NCI-H1436 (cell line): ENCODE results near the gene CDH11.

ENCODE experiments used
- DNase-seq: peaks from one replicate; lab custom pipeline; 2025; lab: John Stamatoyannopoulos, UW

The CDH11 gene

DNA sequence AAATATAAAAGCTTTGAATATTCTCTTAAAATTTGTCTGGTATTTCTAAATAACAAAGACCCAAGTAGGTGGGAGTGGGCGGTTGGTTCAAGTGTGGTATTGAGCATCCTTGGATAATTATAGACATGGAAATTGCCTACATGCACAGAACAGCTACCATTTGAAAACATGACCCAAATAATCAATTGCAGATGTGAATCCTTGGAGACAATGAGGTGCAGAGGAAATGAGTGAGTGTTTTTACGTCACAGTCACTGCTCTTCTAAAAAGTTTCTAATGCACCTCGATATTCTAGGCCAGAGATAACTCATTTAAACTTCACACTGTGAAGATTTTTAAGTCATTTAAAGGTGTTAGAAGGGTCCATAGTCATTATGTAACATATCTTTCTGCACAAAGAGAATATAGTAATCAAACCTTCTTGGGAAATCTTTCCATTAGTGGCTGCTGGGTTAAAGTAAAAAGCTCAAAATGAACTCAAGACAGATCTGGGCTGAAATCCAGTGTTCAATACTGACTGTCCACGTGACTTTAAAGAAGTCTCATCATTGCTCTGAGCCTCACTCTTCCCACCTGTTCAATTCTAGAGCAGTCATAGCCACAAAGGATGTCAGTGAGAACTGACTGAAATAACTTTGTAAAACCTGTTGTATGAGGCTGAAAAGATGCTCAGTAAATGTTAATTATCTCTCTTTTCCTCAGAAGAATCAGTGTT, 144.5 kb downstream of the CDH11 start:
- DNase-seq: no peak

DNA sequence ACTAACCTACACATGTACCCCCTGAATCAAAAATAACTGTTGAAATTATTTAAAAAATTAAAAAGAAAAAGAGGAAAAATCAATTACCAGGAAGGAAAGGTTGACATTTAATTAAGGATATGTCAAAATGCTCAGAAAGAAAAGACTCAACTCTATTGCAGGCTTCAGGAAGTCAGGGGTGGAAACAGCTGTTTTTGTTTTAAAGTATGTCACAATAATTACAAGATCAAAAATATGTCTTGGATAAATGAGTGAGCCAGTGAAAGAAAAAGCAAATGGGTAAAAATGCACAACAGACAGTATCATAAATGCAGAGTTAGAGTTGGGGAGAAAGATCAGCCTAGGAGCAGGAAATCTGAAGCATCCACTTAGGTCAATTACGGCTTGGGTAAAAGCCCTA, 146.0 kb downstream of the CDH11 start:
- no peak for DNase-seq

DNA sequence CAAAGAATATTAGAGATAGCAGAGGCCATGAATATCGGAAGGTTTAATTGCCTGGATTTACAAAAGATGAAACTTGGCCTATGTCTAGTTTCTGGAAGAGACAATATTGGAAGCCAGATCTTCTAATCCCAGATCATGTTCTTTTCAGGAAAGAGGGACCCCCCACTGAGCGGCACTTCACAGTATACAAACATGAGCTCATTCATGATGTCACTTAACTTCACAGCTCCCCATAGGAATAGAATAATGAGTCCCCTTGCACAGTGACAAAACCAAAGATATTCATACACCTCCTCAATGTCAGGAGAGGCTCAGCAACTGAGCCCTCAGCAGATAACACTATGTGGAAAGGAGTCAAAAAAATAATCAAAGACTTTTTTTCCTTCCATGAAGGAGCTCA, 147.5 kb downstream of the CDH11 start:
- DNase-seq: no peak

DNA sequence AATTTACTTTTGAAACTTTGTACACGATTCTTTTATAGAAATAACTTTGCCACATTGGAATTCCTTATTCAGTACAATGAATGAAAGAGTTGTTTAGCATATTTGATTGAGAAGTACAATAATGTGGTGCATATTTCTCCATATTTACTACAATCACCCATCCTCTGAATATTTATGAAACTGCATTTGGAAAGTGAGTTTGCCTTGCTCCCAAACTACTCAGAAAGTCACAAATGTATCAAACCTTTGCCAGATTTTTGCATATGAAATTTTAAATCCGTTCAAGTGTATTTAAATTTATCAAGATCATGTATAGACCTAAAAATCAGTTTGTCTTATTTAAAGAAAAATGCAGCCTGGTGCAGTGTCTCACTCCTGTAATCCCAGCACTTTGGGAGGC, 148.7 kb downstream of the CDH11 start:
- no peak for DNase-seq

DNA sequence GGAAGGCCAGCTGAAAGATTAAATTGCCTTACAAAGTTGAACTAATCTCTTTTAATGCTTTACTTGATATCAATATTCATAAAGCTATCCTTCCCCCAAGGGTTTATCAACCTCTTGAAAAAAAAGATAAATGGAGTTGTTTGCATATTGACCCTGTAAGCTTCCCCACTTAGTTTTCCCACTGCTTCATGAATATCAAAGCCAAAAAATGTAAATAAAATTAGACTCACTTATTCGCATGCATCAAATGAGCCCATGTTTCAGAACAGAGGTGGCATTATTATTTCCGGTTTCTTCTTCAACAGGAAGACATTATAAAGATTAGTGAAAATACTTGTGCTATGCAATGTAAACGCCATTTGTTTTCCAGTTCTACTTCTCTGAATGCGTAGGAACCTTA, 150.7 kb downstream of the CDH11 start:
- no peak for DNase-seq

DNA sequence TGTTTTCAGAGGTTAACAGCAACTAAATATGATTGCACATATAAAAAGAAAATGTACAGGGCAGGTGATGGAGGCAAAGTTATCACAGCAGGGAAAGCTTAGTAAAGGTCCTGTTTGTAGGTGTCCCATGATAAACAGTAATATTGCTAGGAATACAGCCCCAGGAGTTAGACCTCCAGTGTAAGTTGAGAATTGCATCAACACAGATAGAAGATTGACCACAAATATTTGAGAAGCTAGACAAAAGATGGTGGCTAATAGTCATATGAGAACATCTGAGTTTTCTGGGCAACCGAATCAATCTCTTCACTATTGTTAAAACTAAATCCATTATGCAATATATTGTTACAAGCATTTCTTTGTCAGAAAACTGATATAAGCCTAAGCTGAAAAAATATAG, 152.6 kb downstream of the CDH11 start:
- no peak for DNase-seq

DNA sequence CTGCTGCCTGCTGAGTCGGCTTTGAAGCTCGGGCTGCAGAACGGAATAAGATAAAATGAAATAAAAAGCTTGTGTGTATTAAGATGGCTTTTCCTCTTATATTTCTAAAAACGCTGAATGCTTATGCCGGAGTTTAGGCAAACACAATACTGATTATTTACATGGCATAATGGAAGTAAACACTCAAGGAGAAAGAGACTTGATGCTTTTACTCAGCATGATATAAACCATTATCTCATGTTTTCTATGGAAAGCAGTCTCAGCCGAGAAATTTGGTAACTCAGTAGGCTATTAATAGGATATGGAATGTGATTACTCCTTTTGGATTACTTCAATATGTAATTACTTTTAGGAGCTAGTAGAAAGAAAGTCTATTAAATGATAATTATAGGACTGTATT, 153.3 kb downstream of the CDH11 start:
- no peak for DNase-seq

DNA sequence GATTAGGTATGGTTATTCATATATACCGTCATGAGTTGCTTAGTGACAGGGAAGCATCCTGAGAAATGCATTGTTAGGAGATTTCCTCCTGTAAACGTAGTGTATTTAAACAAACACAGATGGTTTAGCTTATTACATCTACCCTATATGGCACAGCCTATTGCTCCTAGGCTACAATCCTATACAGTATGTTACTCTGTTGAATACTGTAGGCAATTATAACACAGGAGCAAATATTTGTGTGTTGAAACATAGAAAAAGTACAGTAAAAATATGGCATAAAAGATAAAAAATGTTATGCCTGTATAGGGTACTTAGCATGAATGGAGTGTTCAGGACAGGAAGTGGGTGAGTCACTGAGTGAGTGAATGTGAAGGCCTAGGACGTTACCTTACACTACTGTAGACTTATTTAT, 157.7 kb downstream of the CDH11 start:
- no peak for DNase-seq

DNA sequence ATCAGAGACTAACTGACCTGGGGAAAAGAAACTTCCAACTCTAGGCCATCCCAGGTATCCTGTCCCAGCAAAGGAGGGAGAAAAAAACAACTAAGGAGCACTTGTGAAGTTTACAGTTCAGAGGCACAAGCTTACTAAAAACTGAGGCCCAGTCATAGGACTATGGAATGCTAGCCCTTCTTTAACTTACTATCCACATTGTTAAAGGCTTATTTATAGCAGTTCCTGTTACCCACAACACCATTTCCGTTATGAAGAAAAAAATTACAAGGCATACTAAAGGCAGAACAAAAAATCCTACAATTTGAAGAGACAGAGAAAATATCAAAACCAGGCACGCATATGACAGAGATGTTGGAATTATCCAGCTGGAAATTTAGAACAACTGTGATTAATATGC, 159.1 kb downstream of the CDH11 start:
- no peak for DNase-seq

DNA sequence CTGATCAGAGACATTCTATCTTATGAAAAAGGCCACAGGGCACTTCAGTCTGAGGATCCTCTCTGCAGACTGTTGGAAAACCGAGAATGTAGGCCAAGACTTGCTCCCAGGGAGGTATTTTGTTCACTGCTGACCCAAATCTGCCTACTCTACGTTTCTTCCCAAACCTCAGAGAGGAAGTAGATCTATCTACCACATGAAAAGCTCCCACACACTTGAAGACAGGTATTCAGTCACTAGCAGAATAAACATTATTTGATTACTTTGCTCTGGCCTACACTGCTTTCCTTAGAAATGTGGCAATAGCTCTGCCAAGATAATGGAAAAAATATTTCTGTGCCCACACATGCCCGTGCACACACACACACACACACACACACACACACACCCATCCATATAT, 164.6 kb downstream of the CDH11 start:
- DNase-seq: no peak

DNA sequence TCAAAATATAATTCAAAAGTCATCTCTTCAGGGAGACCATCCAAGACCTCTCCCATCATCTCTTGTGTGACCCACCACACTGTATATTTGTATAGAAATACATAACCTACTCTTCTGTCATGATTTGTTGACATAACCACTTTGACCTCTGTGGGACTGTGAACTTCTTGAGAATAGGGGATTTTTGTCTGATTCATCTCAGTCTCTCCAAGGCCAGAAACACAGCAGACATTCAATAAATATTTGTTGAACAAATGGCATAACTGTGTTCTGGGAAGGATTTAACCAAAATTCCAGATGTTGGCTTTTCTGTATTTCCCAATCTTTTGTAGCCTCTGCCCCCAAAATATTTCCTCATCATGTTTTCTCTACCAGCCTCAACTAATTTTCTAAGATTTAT, 169.7 kb downstream of the CDH11 start:
- no peak for DNase-seq

DNA sequence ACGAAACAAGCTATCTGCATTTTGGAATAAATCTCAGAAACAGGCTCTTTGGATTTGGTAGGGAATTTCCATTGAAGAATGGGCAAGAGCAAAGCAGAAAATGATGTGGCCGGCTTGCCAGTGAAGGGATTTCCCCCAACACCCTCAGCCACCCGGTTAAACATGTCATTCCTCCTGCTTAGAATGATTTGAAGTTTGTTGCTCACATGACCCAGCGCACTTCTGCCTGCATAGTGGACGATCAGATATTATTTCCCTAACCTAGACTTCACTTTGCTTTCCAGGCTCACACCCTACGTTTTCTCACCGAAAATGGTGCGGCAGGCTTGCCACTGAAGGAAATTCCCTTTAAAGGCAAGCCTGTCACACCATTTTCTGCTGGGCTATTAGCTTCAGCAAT, 170.7 kb downstream of the CDH11 start:
- DNase-seq: no peak

DNA sequence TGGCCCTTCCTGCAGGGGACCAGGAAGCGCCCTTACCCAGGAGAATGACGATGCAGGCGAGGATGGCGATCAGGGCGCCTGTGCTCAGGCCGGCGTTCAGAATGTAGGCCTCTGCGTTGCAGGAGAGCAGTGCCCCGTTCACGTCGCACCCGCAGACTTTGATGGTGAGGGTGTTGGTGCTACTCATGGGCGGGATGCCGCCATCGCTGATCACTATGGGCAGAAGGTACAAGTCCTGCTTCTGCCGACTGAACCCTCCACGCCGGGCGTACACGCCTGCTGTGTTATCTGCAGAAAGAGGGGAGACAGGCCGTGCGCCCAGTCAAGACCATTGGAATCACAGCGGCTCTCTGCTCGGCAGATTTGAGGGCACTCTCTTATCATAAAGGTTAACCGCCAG, 171.1 kb downstream of the CDH11 start:
- no peak for DNase-seq

DNA sequence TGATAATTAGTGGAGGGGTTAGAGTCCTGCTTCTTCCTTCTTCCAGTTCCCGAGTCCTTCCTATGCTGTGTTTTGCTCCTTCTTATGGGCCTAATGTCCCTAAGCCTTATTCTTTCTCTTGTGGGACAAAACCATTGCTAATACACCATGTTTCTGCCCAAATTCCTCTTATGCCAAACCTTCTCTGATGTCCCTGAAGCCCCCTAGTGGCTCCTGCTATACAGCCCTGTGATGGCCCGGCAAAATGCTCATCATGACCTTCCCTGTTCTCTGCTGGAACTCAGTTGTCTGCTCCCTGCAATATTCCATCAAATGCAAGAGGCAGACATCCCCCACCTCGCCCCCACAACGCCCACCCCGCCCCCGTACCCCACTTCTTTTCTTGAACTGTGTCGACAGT, 171.6 kb downstream of the CDH11 start:
- no peak for DNase-seq

DNA sequence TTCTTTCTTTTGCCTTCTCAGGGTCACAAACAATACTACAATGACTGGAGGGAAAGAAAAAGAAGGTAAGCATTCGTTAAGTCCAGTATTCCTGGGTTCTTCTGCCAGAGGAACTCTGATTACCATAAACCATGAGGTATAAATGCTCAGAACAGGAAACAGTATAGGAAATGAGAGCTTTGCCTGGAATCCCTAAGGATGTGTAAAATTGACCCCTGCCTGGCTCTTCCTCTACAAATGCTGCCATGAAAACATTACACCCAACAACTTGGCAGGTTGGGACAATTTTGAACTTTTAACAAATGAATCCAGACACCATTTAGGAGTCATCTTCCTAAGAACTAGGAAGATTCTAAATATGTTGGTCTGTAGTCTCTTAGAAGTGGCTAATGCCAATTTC, 173.8 kb downstream of the CDH11 start:
- no peak for DNase-seq

DNA sequence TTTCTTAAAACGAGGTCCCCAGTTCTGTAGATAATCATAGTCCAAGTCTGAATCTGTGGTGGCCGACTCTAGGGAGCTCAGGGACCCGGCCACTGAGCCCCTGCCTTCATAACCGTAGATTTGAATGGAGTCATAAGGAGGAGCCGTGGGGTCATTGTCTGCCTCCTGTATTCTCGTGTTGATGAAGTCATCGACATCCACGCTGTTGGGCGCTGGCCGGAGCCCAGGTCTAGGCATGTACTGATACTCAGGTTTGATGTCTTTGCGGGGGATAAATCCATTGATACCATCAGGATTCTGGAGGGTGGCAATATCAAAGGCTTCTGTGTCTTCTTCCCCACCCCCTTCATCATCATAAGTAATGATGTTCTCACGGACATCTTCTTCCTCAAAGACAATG, 174.2 kb downstream of the CDH11 start:
- no peak for DNase-seq

DNA sequence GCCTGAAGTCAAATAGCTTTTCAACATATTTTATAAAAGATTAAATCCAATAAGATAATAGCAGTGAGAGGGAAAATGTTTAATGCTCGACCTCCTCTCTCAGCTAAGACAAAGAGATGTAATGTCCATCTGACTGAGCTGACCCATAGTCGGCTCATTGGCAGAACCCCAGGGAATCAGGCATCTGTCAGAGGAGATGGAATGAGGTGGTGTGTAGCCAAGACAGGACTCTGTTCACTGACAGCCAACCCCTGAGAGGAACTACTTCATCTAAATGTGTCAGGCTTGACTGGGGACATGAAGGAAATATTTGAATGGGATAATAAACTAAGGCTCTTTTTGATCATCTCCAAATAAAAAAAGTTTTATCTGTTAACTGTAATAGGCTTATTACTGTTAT, 188.0 kb downstream of the CDH11 start:
- no peak for DNase-seq

DNA sequence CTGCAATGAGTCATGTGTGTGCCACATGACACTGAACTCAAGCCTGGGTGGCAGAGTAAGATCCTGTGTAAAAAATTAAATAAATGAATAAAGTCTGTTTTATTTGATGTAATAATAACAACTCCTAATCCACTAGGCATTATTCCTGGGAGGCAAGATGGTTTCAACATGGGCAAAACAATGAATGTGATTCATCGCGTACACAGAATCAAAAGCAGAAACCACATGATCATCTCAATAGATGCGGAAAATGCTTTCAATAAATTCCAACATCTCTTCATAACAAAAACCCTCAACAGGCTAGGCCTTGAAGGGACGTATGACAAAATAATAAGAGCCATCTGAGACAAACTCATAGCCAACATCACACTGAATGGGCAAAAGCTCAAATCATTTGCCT, 195.4 kb downstream of the CDH11 start:
- DNase-seq: no peak

DNA sequence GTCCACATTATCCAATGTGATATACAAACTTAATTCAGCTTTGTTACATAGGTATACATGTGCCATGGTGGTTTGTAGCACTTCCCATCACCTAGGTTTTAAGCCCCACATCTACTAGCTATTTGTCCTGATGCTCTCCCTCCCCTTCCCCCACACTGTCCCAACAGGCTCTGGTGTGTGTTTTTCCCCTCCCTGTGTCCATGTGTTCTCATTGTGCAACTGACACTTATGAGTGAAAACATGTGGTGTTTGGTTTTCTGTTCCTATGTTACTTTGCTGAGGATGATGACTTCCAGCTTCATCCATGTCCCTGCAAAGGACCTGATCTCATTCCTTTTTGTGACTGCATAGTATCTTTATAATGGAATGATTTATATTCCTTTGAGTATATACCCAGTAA, 196.7 kb downstream of the CDH11 start:
- no peak for DNase-seq

DNA sequence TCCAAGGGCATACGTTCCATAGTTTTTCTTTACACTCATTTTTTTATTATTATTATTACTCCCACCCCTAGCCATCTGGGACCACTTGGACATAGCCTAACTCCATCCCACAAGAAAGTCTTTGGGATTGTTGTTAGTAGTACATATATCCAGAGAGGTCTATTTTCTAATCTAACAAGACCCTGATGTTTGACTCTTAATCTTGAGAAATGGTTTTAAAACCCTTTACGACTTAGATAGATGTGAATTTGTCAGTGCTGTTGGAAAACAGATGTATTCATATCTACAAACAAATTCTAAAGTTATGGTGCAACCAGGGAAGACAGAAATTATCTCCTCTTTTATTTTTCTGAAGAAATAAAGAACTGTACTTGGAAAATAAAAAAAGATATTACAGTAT, 197.8 kb downstream of the CDH11 start:
- DNase-seq: no peak

DNA sequence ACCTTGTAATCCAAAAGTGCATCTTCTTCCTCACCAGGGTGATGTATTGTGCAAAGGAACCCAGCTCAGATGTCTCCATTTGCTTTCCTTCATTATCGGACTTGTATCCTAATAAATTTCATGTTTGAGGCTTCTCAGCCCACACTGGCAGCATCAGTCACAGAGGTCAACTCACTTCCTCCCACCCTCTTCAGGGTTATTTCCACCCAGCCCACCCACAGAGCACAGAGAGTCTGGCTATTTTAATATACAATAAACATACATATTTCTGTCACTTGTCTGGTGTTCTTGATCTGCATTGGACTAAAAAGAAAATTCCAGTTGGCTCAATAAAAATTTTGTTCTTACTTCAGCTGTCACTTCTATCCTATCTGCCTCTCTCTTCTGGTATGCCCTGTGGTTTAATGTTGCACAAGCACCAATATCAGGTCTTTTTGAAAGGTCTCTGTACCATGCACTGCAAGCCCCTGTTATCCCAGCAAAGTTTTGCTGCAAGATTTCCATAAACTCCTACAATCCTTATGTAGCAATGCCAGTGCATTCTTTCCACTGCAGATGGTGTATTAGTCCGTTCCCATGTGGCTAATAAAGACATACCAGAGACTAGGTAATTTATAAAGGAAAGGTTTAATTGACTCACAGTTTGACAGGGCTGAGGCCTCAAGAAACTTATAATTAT, 201.8 kb downstream of the CDH11 start:
- no peak for DNase-seq

DNA sequence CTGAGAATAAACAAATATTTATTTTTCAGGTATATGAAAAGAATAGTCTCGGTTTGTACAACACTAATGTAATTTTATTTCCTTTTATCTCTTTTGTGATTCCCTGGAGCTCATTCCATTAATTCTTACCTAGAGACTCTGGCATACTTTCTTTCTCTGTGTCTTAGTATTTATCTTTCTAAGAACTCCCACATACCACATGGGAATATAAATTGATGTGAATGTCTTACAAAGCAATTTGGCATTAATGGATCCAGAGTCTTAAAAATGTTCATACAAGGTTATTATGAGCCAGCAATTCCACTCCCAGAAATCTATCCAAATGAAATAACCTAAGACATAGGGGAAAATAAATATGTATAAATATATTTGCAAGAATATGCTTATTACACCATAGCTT, 202.7 kb downstream of the CDH11 start:
- DNase-seq: no peak

DNA sequence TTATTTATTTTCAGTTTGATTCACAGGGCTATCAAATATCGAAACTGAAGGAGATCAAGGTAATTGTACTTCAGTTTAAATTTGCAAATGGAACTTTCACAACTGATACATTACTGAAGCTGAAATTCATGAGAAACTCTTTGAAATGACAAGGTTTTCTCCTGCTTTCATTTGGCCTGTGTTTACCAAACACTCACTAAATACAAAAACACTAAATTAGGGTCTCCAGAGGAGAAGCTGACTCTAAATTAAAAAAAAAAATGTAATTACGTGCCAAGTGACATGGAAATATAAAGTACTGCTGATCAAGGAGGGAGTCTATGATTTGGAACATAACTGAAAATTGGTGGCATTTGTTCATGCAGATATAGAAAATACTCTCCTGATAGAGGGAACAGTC, 205.8 kb downstream of the CDH11 start:
- no peak for DNase-seq

DNA sequence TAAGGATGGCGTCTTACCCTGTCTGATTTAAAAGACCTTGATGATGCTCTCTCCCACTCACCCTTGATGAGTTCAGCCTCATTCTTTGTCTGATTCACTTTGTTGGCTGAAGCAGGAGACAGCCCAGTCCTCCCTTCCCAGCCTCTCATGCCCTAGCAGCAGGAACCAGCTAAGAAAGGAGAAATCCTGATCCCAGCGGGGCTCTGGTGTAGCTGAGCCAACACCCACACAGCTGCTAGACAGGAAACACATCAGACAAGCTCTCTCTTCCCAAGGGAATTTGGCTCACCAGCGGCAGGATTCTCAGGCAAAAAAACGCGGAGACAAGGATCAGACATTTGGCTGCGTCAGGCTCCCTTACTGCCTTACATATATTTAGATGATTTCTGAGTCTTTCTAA, 211.5 kb downstream of the CDH11 start:
- no peak for DNase-seq
